Measurements from ENCODE around the gene F13B. TPM values are rescaled to one million over a fixed set of nuclear protein-coding genes. Genes with fewer than 3 reads are reported as not detected.

The F13B gene
- total RNA-seq, 4 donors from 2014 or later, result not detected

- Histone ChIP-seq H3K27me3 (no peaks in the 10 kb centered on the region), H3K4me1 (no peaks in the 10 kb centered on the region), H3K36me3 (no peaks in the 10 kb centered on the region), H3K9me3 (peaks cover 0 to 6% of the 10 kb centered on the region in 2 donors), H3K27ac (no peak overlapping the region), H3K4me3 (no peak overlapping the region)
- 45 to 71% methylated on average over 1 of the region's 1 CpG for WGBS, 2 donors (ENCODE audit: low coverage in 1 of 2)
- in situ Hi-C loops (cut with MboI; ENCODE audit: low pct_ligation_motif_present in 1 of 4, low pct_unique_long_range_greater_than_20kb in 1 of 4, low sequenced_read_pairs in 3 of 4) (no loop called here), intact Hi-C loops (cut with DNase I; ENCODE audit: low total_unique reads) (no loop called here)
- TF ChIP-seq, protein P1, sequence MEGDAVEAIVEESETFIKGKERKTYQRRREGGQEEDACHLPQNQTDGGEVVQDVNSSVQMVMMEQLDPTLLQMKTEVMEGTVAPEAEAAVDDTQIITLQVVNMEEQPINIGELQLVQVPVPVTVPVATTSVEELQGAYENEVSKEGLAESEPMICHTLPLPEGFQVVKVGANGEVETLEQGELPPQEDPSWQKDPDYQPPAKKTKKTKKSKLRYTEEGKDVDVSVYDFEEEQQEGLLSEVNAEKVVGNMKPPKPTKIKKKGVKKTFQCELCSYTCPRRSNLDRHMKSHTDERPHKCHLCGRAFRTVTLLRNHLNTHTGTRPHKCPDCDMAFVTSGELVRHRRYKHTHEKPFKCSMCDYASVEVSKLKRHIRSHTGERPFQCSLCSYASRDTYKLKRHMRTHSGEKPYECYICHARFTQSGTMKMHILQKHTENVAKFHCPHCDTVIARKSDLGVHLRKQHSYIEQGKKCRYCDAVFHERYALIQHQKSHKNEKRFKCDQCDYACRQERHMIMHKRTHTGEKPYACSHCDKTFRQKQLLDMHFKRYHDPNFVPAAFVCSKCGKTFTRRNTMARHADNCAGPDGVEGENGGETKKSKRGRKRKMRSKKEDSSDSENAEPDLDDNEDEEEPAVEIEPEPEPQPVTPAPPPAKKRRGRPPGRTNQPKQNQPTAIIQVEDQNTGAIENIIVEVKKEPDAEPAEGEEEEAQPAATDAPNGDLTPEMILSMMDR (IDR thresholded peaks at IDR 0.05), result no peak
- TF ChIP-seq POLR2AphosphoS5 (IDR thresholded peaks at IDR 0.05) (no peak), POLR2A (IDR thresholded peaks at IDR 0.05) (no peak), EP300 (IDR thresholded peaks at IDR 0.05; ENCODE audit: low read depth) (no peak)
- DNase-seq, result no peak
Observed at GRCh38 chr1:197076585-197076984, 9.5 kb upstream of the F13B start.

- no peaks in the 10 kb centered on the region for H3K4me1 ChIP-seq
- H3K4me3 ChIP-seq, result no peak overlapping the region
- no peak for DNase-seq
- TF ChIP-seq EP300 (IDR thresholded peaks at IDR 0.05; ENCODE audit: low read depth), result no peak
- TF ChIP-seq POLR2A (IDR thresholded peaks at IDR 0.05), result no peak
- no peak for TF ChIP-seq POLR2AphosphoS5 (IDR thresholded peaks at IDR 0.05)
- TF ChIP-seq, protein P1 (IDR thresholded peaks at IDR 0.05), result no peak
- in situ Hi-C loops (cut with MboI; ENCODE audit: low pct_ligation_motif_present in 1 of 4, low pct_unique_long_range_greater_than_20kb in 1 of 4, low sequenced_read_pairs in 3 of 4), result no loop called here
- H3K27me3 ChIP-seq, result no peaks in the 10 kb centered on the region
- H3K36me3 ChIP-seq, result no peaks in the 10 kb centered on the region
- H3K9me3 ChIP-seq, result no peaks in the 10 kb centered on the region
- H3K27ac ChIP-seq, result no peak overlapping the region
- 97 to 100% methylated on average over 1 of the region's 1 CpG for WGBS, 2 donors (ENCODE audit: low coverage in 1 of 2)
- intact Hi-C loops (cut with DNase I; ENCODE audit: low total_unique reads), result no loop called here
Observed at GRCh38 chr1:197073978-197074377, 6.9 kb upstream of the F13B start.

GRCh38 chr1:197067457-197067818 is 378 bp upstream of the F13B start:
- intact Hi-C loops (cut with DNase I; ENCODE audit: low total_unique reads), result no loop called here
- no peak overlapping the region for H3K27ac ChIP-seq
- TF ChIP-seq POLR2AphosphoS5 (IDR thresholded peaks at IDR 0.05), result no peak
- TF ChIP-seq, protein P1 (IDR thresholded peaks at IDR 0.05), result no peak
- TF ChIP-seq EP300 (IDR thresholded peaks at IDR 0.05; ENCODE audit: low read depth), result no peak
- H3K4me1 ChIP-seq, result no peaks in the 10 kb centered on the region
- H3K9me3 ChIP-seq, result no peaks in the 10 kb centered on the region
- DNase-seq, result no peak
- in situ Hi-C loops (cut with MboI; ENCODE audit: low pct_ligation_motif_present in 1 of 4, low pct_unique_long_range_greater_than_20kb in 1 of 4, low sequenced_read_pairs in 3 of 4), result no loop called here
- no peaks in the 10 kb centered on the region for H3K27me3 ChIP-seq
- no peak overlapping the region for H3K4me3 ChIP-seq
- no peaks in the 10 kb centered on the region for H3K36me3 ChIP-seq

GRCh38 chr1:197066277-197066676 is 783 bp downstream of the F13B start:
- Histone ChIP-seq H3K4me3 (no peak overlapping the region), H3K27me3 (no peaks in the 10 kb centered on the region), H3K4me1 (no peaks in the 10 kb centered on the region), H3K27ac (no peak overlapping the region), H3K36me3 (no peaks in the 10 kb centered on the region), H3K9me3 (no peaks in the 10 kb centered on the region)
- in situ Hi-C loops (cut with MboI; ENCODE audit: low pct_ligation_motif_present in 1 of 4, low pct_unique_long_range_greater_than_20kb in 1 of 4, low sequenced_read_pairs in 3 of 4) (no loop called here), intact Hi-C loops (cut with DNase I; ENCODE audit: low total_unique reads) (no loop called here)
- TF ChIP-seq POLR2AphosphoS5 (IDR thresholded peaks at IDR 0.05) (no peak), POLR2A (IDR thresholded peaks at IDR 0.05) (no peak), EP300 (IDR thresholded peaks at IDR 0.05; ENCODE audit: low read depth) (no peak)
- TF ChIP-seq, protein P1 (IDR thresholded peaks at IDR 0.05), result no peak
- 86 to 90% methylated on average over 1 of the region's 1 CpG for WGBS, 2 donors (ENCODE audit: low coverage in 1 of 2)
- no peak for DNase-seq
